GM12892 (cell line): ENCODE measurements around the gene PLEKHA4.

Experiments
- POLR2A ChIP-seq: IDR thresholded peaks from 2 replicates; pipeline ENCODE4 v1.6.1; 2011; ENCODE audit warnings: low read depth, low read length, control low read depth
- POLR2AphosphoS5 ChIP-seq: IDR thresholded peaks from 2 replicates; pipeline ENCODE4 v1.6.1; 2011; ENCODE audit warnings: low read depth, low read length, control low read depth
- TAF1 ChIP-seq: IDR thresholded peaks from 2 replicates; pipeline ENCODE4 v1.6.1; 2011; ENCODE audit warnings: low read depth, mild to moderate bottlenecking, control low read depth, low read length, borderline replicate concordance

DNA sequence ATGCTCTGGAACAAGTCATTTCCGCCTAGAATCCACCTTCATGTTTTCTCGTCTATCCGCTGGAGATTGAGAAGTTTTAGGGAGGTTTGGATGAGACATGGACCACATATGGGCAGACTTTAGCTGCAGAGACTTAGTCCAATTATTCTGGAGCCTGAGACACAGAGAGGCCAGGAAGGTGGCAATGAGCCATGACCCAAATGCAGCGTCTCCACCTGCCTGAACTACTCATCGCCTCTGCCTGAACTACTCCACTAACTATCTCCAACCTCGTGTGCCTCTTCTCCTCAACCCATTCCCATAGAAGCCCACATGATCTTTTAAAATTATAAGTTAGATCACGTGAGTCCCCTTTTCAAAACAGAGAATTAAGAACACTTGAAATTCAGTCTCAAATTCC is 5.6 kb downstream of the PLEKHA4 start:
- TF ChIP-seq POLR2AphosphoS5 = no peak
- no peak for TF ChIP-seq POLR2A
- TF ChIP-seq TAF1 = no peak
